Naive thymus-derived CD4-positive, alpha-beta T cell (primary cell): ENCODE data around the gene IGSF8. TPM values are rescaled to one million over a fixed set of nuclear protein-coding genes. Genes with fewer than 3 reads are reported as not detected.
A peak's percentile ranks its signal among the peaks of the same experiment; 100 is the strongest.
"Not testable (repeated sequence)": the region's sequence is repeated elsewhere in the genome, so short reads cannot be mapped to it uniquely, and the experiment has no call there.

Experiments
- ATAC-seq: fragments of 150-1000 bp; cut with Tn5 transposase; 2 replicates; pipeline ENCODE4 v1.10.0; 2021; ENCODE audit warnings: mild to moderate bottlenecking, moderate library complexity
- CTCF ChIA-PET: fragments of 350-600 bp; sonication (Branson Sonifier 250); formaldehyde crosslinking; loops from one replicate; lab custom pipeline; 2021; ENCODE audit warnings: antibody characterized with exemption; lab: Charles Lee
- POLR2A ChIA-PET: fragments of 350-600 bp; sonication (Branson Sonifier 250); formaldehyde crosslinking; loops from one replicate; lab custom pipeline; 2021; ENCODE audit warnings: antibody characterized with exemption, inconsistent platforms; lab: Charles Lee
- DNase-seq, 9 donors: peaks; one replicate each; pipeline versions ENCODE4 v3.0.0 to v3.0.0-alpha.2; 2020 to 2022; ENCODE audit warnings: mixed read lengths in 1 of 9
- H3K27ac ChIP-seq: one replicate; pipeline ENCODE4 v1.7.0; 2013; ENCODE audit warnings: mild to moderate bottlenecking, low read depth, low read length, moderate library complexity
- H3K27me3 ChIP-seq, 2 donors: one replicate each; pipeline ENCODE4 v1.7.0; 2013; ENCODE audit warnings: low read length in 2 of 2, mild to moderate bottlenecking in 2 of 2, moderate library complexity in 2 of 2; ENCODE audit not compliant: control insufficient read depth in 2 of 2, insufficient read depth in 2 of 2
- H3K36me3 ChIP-seq, 3 experiments: 1 replicate in 2 of 3; 2 replicates in 1 of 3; pipeline ENCODE4 v1.7.0; 2013; ENCODE audit warnings: low read length in 3 of 3, mild to moderate bottlenecking in 3 of 3, moderate library complexity in 1 of 3; ENCODE audit not compliant: insufficient read depth in 3 of 3, control insufficient read depth in 2 of 3
- H3K4me1 ChIP-seq, 2 donors: one replicate each; pipeline ENCODE4 v1.7.0; 2013; ENCODE audit warnings: low read length in 2 of 2, mild to moderate bottlenecking in 2 of 2, moderate library complexity in 1 of 2; ENCODE audit not compliant: control insufficient read depth in 2 of 2, insufficient read depth in 2 of 2
- H3K4me3 ChIP-seq: 2 replicates; pipeline ENCODE4 v1.7.0; 2013; ENCODE audit warnings: mild to moderate bottlenecking, low read length
- H3K9me3 ChIP-seq, 3 experiments: 1 replicate in 2 of 3; 2 replicates in 1 of 3; pipeline ENCODE4 v1.7.0; 2013; ENCODE audit warnings: low read length in 3 of 3; ENCODE audit not compliant: control insufficient read depth in 2 of 3
- H3K27ac Mint-ChIP-seq, 9 donors: one replicate each; pipeline ENCODE4 v1.8.0; 2020 to 2022; ENCODE audit warnings: mixed read lengths in 9 of 9, mild to moderate bottlenecking in 8 of 9, moderate library complexity in 5 of 9, inconsistent platforms in 2 of 9
- H3K27me3 Mint-ChIP-seq, 5 donors: one replicate each; pipeline ENCODE4 v1.8.0; 2021 to 2022; ENCODE audit warnings: mixed read lengths in 5 of 5, mild to moderate bottlenecking in 1 of 5
- H3K36me3 Mint-ChIP-seq, 5 donors: one replicate each; pipeline ENCODE4 v1.8.0; 2020 to 2022; ENCODE audit warnings: mixed read lengths in 5 of 5, mild to moderate bottlenecking in 3 of 5, inconsistent platforms in 1 of 5
- H3K4me1 Mint-ChIP-seq, 7 donors: one replicate each; pipeline ENCODE4 v1.8.0; 2020 to 2022; ENCODE audit warnings: mixed read lengths in 7 of 7, mild to moderate bottlenecking in 3 of 7, inconsistent platforms in 1 of 7
- H3K4me3 Mint-ChIP-seq, 10 donors: one replicate each; pipeline ENCODE4 v1.8.0; 2020 to 2022; ENCODE audit warnings: mild to moderate bottlenecking in 10 of 10, mixed read lengths in 10 of 10, moderate library complexity in 6 of 10, inconsistent platforms in 2 of 10
- H3K9me3 Mint-ChIP-seq, 11 donors: one replicate each; pipeline ENCODE4 v1.8.0; 2020 to 2022; ENCODE audit warnings: mixed read lengths in 11 of 11, mild to moderate bottlenecking in 4 of 11, inconsistent platforms in 1 of 11, moderate library complexity in 1 of 11
- intact Hi-C, 2 donors: fragments of 100-400 bp; cut with micrococcal nuclease; formaldehyde crosslinking; loops; one replicate each; pipeline ENCODE4 v1.15.1; 2023
- polyA plus RNA-seq, 2 donors: library from polyadenylated mRNA; unstranded; fragments of 300-500 nt; fragmentation: Illumina TruSeq; gene quantifications; one replicate each; pipeline ENCODE4 v1.2.3, GENCODE V29; 2021
- total RNA-seq, 6 experiments: library from RNA in 5 of 6; stranded (reverse) in 5 of 6; gene quantifications; 1 replicate in 5 of 6; 2 replicates in 1 of 6; pipeline ENCODE4 v1.2.3 and lab custom pipeline; 2021 to 2026

The IGSF8 gene
- total and polyA plus RNA-seq, 7 experiments from 2014 or later = 31.9 to 68.7 (median 44.8) TPM

DNA sequence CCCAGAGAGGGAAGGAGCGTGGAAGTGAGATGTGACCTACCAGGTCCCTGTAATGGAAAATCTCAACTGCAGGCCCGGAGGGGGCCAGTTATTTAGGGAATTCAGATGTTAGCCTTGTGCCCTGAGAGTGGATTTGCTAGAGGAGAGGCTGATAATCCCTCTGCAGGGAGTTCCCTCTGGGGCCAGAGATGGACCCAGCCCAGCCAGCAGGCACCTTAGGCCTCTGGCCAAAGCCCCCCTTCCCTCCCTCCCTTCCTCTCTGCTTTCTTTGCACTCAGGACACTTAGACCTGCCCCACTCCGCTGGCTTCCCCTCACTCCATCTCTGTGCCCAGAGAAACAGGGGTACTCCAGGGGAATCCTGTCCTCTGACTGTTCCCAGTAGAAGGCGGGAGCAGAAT lies 15.7 kb upstream of the IGSF8 start:
- no peak overlapping the region for H3K4me3 ChIP-seq
- POLR2A ChIA-PET = no interaction called here
- H3K27ac ChIP-seq = no peak overlapping the region
- H3K36me3 Mint-ChIP-seq = peaks cover 0 to 4% (median 0%) of the 10 kb centered on the region in 5 donors
- H3K27me3 ChIP-seq = no peaks in the 10 kb centered on the region
- no peaks in the 10 kb centered on the region for H3K9me3 ChIP-seq
- H3K9me3 Mint-ChIP-seq = no peaks in the 10 kb centered on the region
- CTCF ChIA-PET = no interaction called here
- no peak for ATAC-seq
- H3K36me3 ChIP-seq = no peaks in the 10 kb centered on the region
- no peaks in the 10 kb centered on the region for H3K4me1 ChIP-seq
- DNase-seq = no peak
- intact Hi-C loops = no loop called here
- no peak overlapping the region for H3K4me3 Mint-ChIP-seq
- H3K27ac Mint-ChIP-seq = no peak overlapping the region
- peaks cover 5 to 29% (median 14%) of the 10 kb centered on the region in 5 donors for H3K27me3 Mint-ChIP-seq
- peaks cover 0 to 2% (median 0%) of the 10 kb centered on the region in 7 donors for H3K4me1 Mint-ChIP-seq

DNA sequence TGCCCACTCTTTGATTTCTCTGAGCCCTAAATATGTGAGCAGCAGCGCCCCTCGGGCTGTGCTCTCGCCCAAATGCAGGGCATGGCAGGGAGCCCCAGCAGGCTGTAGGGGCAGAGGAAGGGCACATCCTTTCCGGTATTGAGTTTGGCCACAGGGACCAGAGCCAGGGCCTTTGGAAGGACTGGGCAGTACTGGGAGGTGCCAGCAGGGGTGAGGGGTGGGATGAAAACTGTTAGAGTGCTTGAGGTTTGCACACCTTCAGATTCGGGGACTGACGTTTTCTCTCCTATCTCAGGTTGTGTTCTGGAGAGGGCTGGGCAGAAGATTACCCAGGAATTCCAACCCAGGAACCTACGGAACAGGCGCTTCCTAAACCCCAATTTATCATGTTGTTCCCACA lies 15.0 kb upstream of the IGSF8 start:
- CTCF ChIA-PET = no interaction called here
- no peaks in the 10 kb centered on the region for H3K36me3 ChIP-seq
- POLR2A ChIA-PET = no interaction called here
- Mint-ChIP-seq H3K27me3 (peaks cover 5 to 29% (median 18%) of the 10 kb centered on the region in 5 donors), H3K4me3 (no peak overlapping the region), H3K27ac (no peak overlapping the region), H3K4me1 (peaks cover 0 to 7% (median 0%) of the 10 kb centered on the region in 7 donors), H3K9me3 (no peaks in the 10 kb centered on the region), H3K36me3 (peaks cover 0 to 3% (median 0%) of the 10 kb centered on the region in 5 donors)
- DNase-seq (no peak), ATAC-seq (no peak)
- H3K27me3 ChIP-seq = no peaks in the 10 kb centered on the region
- no peak overlapping the region for H3K4me3 ChIP-seq
- no peaks in the 10 kb centered on the region for H3K4me1 ChIP-seq
- H3K27ac ChIP-seq = no peak overlapping the region
- no peaks in the 10 kb centered on the region for H3K9me3 ChIP-seq
- intact Hi-C loops = no loop called here

DNA sequence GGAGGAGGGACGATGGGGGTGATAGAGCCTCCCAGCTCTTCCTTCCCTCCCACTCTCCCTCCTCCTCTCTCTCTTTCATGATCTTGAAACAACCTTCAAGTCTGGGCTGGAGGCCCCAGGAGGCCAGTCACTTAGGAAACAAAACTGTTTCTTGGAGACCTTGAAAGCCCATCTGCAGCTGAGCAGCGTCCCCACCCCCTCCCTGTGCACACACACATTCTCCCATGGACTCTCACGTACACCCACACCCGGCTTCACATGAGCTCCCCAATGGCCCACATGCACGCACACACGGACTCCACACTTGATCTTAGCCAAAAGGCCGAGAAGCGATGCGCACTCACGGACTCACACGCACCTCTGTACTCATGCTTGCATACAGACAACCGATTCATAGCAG lies 13.9 kb upstream of the IGSF8 start:
- no peak overlapping the region for H3K27ac Mint-ChIP-seq
- H3K36me3 Mint-ChIP-seq = no peaks in the 10 kb centered on the region

DNA sequence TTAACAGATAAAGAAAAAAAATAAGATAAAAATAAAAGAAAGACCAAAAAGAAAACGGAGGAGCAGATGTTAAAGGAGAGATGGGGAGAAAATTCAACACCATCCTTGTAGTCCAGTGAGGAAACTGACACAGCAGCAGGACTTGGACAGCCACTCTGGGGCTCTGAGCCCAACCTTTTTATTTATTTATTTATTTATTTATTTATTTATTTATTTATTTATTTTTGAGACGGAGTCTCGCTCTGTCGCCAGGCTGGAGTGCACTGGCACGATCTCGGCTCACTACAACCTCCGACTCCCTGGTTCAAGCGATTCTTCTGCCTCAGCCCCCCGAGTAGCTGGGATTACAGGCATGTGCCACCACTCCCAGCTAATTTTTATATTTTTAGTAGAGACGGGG lies 13.0 kb upstream of the IGSF8 start:
- H3K27ac Mint-ChIP-seq, CTCF ChIA-PET, H3K4me1 ChIP-seq, intact Hi-C loops, POLR2A ChIA-PET, H3K4me3 ChIP-seq, ATAC-seq, H3K27ac ChIP-seq, H3K4me1 Mint-ChIP-seq, H3K9me3 ChIP-seq, H3K27me3 ChIP-seq, H3K4me3 Mint-ChIP-seq, H3K9me3 Mint-ChIP-seq, H3K36me3 ChIP-seq, H3K36me3 Mint-ChIP-seq, DNase-seq: not testable (repeated sequence)
- H3K27me3 Mint-ChIP-seq = peaks cover 0 to 20% (median 6%) of the 10 kb centered on the region in 5 donors

More for the DNA sequence above, 13.9 kb upstream of the IGSF8 start:
- Mint-ChIP-seq H3K4me1 (peaks cover 0 to 7% (median 0%) of the 10 kb centered on the region in 7 donors), H3K4me3 (no peak overlapping the region), H3K27me3 (peaks cover 2 to 25% (median 13%) of the 10 kb centered on the region in 5 donors), H3K9me3 (no peaks in the 10 kb centered on the region)
- no peak overlapping the region for H3K27ac ChIP-seq
- no peaks in the 10 kb centered on the region for H3K27me3 ChIP-seq
- no peak overlapping the region for H3K4me3 ChIP-seq
- H3K9me3 ChIP-seq = no peaks in the 10 kb centered on the region
- H3K36me3 ChIP-seq = no peaks in the 10 kb centered on the region
- intact Hi-C loops = no loop called here
- ATAC-seq = no peak
- CTCF ChIA-PET = no interaction called here
- DNase-seq = no peak
- no peaks in the 10 kb centered on the region for H3K4me1 ChIP-seq
- POLR2A ChIA-PET = no interaction called here

DNA sequence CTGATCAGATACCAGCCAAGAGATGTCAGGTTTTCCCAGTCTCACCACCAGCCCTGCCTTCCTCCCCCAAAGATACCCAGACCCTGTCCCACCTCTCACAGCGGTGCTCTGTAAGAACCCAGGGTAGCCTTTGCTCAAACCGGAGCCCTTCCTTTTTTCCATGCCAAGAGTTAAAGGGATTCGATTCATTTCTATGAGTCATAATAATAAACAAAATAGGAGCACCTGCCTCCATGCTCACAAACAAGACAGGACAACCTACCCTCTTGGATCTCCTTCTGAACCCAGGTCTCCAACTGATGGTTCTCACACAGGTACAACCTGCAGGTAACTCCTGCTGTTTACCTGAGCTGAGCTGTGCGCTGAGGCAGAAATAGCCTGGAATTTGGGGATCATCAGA lies 11.3 kb upstream of the IGSF8 start:
- H3K4me1 ChIP-seq = no peaks in the 10 kb centered on the region
- Mint-ChIP-seq H3K9me3 (peaks cover 0 to 2% (median 0%) of the 10 kb centered on the region in 11 donors), H3K4me3 (no peak overlapping the region), H3K4me1 (peaks cover 0 to 12% (median 0%) of the 10 kb centered on the region in 7 donors), H3K27ac (no peak overlapping the region), H3K36me3 (no peaks in the 10 kb centered on the region), H3K27me3 (peaks cover 0 to 17% (median 6%) of the 10 kb centered on the region in 5 donors)
- no peaks in the 10 kb centered on the region for H3K36me3 ChIP-seq
- ChIA-PET POLR2A (no interaction called here), CTCF (interaction anchor here (0.9 to 1.1 kb wide), 2 partner anchors 24 to 106 kb away, joined by 3 read pairs; no protein-coding TSS in a partner anchor)
- no peak overlapping the region for H3K27ac ChIP-seq
- intact Hi-C loops = loop anchor here in 1 of 2 donors (2.0 to 10.0 kb wide), 2 partner anchors 267 to 495 kb away; no protein-coding TSS in a partner anchor
- ATAC-seq = no peak
- no peak overlapping the region for H3K4me3 ChIP-seq
- no peak for DNase-seq
- H3K9me3 ChIP-seq = no peaks in the 10 kb centered on the region
- H3K27me3 ChIP-seq = no peaks in the 10 kb centered on the region

DNA sequence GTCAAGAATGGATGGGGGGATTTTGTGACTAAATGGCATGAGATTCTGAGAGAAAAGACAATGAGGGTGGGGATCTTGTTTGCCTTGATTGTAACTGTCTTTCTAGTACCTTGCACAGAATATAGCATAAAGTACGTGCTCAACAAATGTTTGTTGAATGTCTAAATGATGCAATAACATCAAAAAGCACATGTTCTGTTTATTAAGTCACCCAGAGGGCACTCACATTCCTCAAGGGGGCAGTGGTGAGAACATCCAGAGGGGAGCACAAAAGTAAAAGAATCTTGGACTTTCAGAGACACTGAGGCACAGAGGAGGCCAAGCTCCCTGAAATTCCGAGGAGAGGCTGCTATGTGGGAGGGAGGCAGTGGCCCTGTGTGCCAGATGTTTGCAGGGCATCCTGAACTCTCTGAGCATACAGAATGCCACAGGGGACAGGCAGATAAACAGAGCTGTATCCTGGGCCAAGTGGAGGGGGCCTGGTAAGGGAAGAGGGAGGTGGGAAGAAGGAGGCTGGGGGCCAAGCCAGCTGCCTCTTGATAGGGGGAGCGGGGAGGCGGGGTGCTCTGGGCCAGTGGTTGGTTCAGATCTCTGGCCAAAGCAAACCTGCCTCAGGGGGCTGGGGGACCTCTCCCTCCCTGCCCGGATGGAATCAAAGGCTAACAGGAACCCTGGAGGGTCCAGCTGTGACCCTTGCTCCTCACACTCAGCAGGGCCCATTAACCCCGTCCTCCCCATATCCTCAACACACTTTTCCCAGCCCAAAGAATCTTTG lies 10.7 kb upstream of the IGSF8 start:
- H3K27ac ChIP-seq = no peak overlapping the region
- Mint-ChIP-seq H3K4me3 (no peak overlapping the region), H3K27me3 (peaks cover 0 to 17% (median 6%) of the 10 kb centered on the region in 5 donors), H3K4me1 (peaks cover 0 to 14% (median 0%) of the 10 kb centered on the region in 7 donors), H3K9me3 (peaks cover 0 to 2% (median 0%) of the 10 kb centered on the region in 11 donors), H3K36me3 (no peaks in the 10 kb centered on the region), H3K27ac (no peak overlapping the region)
- no peaks in the 10 kb centered on the region for H3K4me1 ChIP-seq
- H3K9me3 ChIP-seq = no peaks in the 10 kb centered on the region
- intact Hi-C loops = loop anchor here in 1 of 2 donors (2.0 to 10.0 kb wide), 2 partner anchors 268 to 496 kb away; no protein-coding TSS in a partner anchor
- DNase-seq (peak in 6 of 9 donors; percentile 30 to 43 (median 38)), ATAC-seq (peak; percentile 64)
- no peaks in the 10 kb centered on the region for H3K36me3 ChIP-seq
- no peaks in the 10 kb centered on the region for H3K27me3 ChIP-seq
- H3K4me3 ChIP-seq = no peak overlapping the region
- POLR2A ChIA-PET = no interaction called here
- CTCF ChIA-PET = interaction anchor here (0.7 to 1.5 kb wide), 5 partner anchors 22 to 183 kb away, joined by 3 to 4 read pairs (median 3); no protein-coding TSS in a partner anchor
